Suppressor macrophage treated with lipopolysaccharide for 4 hours (primary cell): Measurements from ENCODE around the gene DYRK1A.
A peak's percentile ranks its signal among the peaks of the same experiment; 100 is the strongest.
"Not testable (repeated sequence)": the region's sequence is repeated elsewhere in the genome, so short reads cannot be mapped to it uniquely, and the experiment has no call there.

Experiments
- DNase-seq: peaks from one replicate; pipeline ENCODE4 v3.0.0-alpha.2; 2020

DYRK1A gene

DNA sequence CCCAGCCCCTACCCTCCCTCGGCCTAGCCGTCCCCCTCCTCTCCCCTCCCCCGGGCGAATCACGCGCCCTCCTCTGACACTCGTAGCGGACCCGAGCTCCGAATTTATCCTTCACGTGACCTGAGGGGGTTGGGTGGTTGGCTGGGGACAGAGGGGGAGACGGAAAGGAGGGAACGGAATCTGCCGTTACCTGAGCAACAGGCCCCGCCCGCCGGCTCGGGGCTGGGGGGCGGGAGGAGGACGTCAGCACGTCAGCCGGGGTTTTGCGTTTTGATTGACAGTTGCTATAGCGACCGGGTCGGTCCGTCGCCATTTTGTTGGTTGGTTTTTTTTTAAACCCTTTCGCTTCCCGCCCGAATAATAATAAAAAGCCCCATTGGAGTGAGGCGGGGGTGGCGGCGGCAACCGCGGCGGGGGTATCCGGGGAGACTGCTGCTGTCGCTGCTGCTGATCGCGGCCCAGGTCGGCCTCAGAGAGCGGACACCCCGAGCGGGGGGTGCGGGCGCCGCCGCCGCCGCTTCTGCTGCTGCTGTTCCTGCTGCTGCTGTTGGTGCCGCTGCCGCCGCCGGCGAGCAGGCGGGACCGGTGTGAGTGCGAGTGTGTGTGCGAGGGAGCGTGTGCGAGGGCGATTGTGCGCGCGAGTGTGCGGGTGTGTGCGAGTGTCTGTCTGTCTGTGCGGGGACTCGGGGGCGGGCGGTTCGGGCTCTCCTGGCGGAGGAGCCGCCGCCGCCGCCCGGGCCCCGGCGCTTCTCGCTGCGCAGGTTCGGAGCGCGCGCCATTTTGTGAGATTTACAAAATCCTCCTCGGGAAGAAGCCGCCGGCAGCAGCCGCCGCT is at the start of gene DYRK1A:
TSS of gene DYRK1A (plus strand) at position 292 of the 835 bp plus-strand sequence. CDS start 53,602 bp downstream, outside the sequence.
- DNase-seq, result peak; percentile 100

DNA sequence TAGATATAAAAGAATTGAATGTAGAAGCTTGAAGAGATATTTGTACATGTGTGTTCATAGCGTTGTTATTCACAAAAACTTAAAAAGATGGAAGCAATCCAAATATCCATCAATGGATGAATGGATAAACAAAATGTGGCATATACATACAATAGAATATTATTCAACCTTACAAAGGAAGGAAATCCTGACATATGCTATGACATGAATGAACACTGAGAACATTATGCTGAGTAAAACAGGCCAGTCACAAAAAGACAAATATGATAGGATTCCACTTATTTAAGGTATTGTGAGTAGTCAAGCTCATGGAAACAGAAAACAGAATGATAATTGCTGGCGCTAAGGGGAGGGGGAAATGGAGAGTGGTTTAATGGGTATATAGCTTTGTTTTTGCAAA is 47.0 kb upstream of the DYRK1A start:
- DNase-seq, result no peak

DNA sequence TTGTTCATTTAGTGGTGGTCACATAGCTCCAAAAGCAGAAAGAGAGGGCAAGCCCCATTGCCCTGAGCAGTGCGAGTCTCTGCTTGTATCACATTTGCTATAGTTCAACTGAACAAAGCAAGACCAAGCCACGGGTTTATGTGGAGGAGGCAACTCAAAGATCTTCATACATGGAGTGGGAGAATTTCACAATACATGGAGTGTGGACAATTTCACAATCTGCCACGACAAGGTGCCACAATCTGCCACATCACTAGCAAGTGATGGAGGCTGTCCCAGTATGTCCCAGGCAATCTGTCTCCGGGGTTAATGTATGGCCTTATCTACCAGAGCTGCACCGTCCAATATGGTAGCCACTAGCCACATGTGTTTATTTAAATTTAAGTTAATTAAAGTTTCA is 44.5 kb upstream of the DYRK1A start:
- DNase-seq, result no peak

DNA sequence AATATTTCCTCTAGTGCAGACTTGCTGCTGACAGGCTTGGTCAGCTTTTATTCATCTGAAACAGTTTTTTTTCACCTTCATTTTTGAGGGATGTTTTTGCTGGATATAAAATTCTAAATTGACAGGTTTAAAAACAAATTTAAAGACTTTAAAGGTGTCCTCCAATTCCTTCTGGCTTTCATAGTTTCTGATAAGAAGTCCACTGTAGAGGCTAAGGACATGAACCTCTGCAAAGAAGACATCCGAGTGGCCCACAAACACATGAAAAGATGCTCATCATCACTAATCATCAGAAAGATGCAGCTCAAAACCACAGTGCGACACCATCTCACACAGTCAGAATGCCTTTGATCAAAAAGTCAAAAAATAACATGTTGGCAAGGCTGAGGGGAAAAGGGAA is 42.0 kb upstream of the DYRK1A start:
- no peak for DNase-seq

DNA sequence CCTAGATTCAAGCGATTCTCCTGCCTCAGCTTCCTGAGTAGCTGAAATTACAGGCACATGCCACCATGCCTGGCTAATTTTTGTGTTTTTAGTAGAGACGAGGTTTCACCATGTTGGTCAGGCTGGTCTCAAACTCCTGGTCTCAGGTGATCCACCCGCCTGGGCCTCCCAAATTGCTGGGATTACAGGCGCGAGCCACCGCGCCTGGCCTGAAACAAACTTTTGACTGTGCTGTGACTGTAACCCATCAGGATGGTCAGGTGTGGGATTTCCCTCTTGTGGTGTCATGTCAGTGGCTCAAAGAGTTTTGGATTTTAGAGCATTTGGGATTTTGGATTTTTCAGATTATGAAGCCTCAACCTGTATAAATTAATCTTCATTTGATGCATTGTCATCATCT is 38.4 kb upstream of the DYRK1A start:
- not testable (repeated sequence) for DNase-seq

DNA sequence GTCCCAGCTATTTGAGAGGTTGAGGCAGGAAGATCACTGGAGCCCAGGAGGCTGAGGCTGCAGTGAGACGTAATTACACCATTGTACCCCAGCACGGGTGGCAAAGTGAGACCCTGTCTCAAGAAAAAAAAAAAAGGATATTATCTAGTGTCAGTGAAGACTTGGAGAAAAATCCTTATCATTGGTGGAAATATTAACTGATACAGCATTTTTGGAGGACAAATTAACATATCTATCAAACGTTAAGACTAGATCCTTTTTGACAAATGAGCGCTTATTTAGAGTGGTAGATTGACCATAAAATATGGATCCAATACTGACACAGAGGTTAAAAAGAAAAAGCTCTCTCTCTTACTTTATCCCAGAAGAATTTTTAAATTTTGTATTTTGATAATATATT is 35.2 kb upstream of the DYRK1A start:
- DNase-seq, result no peak

DNA sequence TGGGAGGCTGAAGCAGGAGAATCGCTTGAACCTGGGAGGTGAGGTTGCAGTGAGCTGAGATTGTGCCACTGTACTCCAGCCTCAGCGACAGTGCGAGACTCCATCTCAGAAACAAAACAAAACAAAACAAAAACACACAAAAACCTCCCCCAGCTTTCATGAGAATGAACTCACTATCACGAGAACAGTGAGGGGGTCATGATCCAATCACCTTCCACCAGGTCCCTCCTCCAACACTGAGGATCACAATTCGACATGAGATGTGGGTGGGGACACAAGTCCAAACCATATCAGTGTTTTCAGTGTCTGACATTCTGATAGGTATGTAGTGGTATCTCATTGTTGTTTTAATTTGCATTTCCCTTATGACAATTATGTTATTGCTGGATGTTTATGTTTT is 31.5 kb upstream of the DYRK1A start:
- DNase-seq, result no peak

DNA sequence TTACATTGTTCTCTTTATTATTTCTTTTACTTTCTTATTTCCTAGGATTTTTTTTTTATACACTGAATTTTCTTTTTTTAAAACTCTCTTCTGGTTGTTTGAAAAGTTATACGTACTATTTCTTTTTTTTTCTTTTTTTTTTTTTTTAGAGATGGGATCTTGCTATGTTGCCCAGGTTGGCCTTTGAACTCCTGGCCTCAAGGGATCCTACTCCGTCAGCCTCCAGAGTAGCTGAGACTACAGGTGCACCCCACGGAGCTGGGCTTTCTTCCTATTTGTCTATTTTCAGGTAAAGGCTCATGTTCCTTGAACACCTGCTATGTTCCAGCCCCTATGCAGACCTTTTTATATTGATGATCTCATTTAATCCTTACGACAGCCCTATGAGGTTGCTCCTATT is 29.4 kb upstream of the DYRK1A start:
- DNase-seq, result no peak

DNA sequence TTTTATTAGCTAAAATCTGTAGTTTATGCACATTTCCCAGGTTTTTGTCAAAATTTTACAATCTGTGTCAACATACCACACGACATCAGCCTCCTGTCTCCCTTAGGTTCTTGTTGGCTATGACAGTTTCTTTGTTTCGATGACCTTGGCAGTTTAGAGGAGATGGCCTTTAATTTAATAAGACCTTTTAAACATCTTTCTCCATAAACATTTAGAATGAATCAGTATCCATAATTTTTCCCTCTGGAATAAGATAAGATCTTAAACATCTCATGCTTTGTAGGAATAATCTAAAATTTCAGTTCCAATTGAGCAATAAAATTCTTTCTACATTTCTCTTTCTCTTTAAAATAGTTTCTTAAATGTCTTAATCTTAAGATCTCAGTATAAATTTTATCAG is 28.7 kb upstream of the DYRK1A start:
- DNase-seq, result no peak

DNA sequence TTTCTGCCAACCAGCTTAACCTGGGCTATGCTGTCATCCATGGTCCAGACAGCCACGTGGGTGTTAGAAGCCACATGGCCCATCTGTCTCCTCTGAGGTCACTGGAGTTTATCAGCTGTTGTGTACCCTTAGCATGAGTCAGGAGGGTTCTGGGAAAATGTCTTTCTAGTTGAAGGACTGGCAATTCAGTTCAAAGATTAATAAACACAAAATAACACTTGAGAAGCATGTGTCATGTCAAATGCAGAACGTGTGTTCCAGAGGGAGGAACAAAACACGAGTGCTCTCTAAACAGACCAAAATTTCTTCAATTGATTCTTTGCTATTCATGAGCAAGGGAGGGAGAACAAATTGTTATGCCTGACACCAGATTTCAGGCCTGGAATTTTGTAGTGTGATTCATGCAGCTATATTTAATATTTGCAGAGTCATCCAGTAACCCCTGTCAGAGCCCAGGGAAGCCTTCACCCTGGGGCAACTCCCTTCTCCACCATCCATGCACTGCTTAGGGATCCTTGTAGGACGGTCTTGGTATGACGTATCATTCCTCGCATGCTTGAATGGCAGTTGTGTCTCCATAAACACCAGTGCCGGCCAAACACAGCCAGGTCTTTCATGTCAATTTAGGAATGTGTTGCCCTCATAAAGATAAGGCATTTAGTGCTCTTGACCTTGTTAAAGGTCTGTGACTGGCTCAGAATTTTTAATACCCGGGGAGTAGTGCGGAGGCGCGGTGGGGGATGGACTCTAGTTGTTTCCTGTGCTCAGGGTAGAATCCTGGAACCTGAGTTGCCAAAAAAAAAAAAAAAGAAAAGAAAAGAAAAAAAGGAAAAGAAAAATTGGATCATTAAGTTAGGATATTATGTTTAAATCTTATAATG is 27.7 kb upstream of the DYRK1A start:
- DNase-seq, result peak; percentile 65

DNA sequence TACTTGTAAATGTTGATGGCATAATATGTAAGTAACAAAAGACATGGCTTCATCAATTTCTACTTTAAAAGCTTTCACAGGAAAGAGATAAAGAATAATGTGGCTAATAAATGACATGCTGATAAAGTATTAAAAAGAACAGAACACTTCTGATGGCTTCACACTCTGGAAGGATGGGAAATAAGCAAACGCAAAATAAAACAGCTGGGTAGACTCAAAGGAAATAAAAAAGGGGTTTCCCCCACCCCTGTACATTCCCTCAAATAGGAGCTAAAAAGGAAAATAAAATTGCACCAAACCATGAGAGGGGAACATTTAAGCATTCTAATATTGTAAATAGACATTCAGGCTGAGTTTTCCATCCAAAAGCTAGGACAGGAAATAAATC is 27.0 kb upstream of the DYRK1A start:
- peak; percentile 6 for DNase-seq

DNA sequence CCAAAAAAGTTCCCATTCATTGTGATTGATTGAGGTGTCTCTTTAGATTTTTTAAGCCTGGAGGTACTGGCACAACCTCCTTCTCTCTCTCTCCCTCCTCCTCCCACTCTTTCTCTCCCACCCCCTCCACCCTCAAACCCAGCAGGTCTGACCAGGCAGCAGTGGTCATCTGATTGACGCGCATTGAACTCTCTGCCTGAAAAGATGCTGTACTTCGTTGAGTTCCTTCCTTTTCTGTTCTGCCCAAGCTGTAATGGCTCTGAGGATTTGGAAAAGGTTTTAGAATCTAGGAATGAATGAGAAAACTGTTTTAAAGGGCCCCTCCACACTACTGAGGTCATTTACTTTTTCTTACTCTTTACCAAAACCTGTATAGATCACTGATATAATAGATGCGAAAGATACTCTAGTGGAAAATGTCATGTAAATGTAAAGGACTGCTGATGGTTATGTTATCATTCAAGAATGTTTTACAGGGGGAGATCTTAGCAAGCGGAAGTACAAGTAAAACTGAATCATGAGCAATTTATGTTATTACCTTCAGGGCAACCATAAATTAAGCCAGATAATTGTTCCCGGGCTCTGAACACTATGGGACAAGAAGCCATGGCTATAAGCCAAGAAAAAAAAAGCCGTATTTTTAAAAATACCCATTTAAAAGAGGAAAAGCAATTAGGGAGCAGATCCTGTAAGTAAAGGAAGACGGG is 25.2 kb upstream of the DYRK1A start:
- no peak for DNase-seq

DNA sequence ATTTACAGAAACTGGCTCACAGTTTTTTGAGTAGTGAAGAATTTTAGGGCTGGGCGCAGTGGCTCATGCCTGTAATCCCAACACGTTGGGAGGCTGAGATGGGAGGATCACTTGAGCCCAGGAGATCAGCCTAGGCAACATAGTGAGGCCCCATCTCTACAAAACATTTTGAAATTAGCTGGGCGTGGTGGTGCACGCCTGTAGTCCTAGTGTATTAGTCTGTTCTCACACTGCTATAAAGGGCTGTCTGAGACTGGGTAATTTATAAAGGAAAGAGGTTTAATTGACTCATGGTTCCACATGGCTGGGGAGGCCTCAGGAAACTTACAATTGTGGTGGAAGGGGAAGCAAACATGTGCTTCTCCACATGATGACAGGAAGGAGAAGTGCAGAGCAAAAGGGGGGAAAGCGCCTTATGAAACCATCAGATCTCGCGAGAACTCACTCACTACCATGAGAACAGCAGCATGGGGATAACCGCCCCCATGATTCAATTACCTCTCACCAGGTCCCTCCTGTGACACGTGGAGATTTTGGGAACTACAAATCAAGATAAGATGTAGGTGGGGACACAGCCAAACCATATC is 24.4 kb upstream of the DYRK1A start:
- no peak for DNase-seq

DNA sequence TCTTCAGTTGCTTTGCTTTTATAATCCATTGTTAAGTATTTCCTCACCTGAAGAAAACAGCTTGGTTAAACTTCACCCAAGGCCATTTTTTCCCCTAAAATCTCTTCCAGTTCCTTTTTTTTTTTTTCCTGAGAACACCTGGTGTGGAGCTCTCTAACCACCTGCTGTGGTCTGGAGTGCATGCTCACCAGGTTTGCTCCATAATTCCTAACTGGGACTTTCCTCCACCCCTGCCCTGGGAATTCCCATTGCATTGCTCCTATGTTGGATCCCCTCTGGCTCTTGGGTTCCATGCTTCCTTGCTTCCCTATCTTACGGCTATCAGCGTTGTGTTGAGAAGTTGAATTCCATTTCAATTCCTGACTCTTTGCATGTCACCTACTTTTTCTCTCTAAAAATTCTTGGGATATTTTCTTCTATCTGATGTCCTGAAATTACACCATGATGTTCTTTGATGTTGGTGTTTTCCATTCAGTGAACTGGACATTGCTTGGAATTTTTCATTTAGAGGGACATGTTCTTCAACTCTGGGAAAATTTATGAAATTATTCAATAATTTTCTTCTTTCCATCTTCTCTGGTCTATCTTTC is 19.6 kb upstream of the DYRK1A start:
- DNase-seq, result no peak

DNA sequence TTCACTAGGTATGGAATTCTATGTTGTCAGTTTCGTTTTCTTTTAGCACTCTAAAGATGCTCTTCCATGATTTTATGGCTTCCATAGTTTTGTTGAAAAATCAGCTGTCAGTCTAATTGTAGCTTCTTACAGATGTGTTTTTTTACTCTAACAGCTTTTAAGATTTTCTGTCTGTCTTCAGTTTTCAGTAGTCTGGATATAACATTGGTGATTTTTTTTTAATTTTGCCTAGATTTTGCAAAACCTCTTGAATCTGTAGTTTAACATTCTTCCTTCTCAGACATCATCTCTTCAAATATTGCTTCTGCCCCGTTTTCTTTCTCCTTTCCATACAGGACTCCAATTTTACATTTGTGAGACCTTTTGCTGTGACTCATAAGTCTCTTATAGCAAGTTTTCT is 17.9 kb upstream of the DYRK1A start:
- no peak for DNase-seq

DNA sequence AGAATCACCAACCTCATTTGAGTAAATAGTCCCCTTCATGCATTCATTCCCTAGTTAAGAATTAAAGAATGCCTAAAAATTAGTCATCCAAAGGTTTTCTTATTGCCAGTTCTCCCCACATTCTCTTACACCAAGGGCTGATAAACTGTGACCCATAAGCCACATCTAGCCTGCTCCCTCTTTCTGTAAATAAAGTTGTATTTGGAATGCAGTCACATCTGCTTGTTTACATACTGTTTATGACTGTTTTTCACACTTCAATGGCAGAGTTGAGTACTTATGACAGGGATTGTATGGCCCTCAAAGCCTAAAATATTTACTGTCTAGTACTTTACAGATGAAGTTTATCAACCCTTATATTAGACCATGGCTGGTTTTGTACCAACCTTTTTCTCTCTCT is 16.1 kb upstream of the DYRK1A start:
- no peak for DNase-seq

DNA sequence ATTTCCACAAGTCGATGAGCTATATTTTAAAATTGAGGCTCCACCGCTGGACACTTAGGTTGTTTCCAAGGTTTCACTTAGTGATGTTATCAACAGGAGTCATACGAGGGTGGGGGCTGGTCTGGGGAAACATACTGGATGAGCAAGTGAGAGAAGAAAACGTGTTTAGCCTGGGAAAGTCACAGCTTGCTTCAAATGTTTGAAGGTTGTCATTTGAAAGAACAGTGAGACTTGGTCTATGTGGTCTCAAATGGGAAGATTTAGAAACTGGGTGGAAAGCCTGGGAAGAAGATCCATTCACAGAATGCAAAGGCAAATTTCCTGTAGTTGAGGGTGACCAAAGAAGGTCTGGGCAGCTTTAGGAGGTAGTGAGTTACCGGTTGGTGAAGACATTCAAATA is 9.9 kb upstream of the DYRK1A start:
- peak; percentile 73 for DNase-seq

DNA sequence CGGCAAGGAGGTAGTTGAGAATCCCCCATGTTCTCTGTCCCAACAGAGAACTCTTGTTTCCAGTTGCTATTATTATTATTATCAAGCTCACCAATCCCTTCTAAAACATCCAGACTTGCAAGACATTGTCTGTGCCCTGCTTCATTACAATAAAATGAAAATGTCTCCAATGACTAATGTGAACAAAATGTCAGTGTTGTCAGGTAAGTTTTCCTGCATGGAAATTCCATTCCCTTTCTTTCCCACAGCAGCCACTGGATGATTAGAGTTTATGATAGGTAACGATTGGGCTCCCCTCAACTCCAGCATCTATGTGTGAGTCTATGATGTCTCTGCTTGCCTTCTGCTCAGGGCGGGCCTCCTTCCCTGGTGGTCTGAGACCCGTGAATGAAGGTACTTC is 8.9 kb upstream of the DYRK1A start:
- DNase-seq, result no peak

DNA sequence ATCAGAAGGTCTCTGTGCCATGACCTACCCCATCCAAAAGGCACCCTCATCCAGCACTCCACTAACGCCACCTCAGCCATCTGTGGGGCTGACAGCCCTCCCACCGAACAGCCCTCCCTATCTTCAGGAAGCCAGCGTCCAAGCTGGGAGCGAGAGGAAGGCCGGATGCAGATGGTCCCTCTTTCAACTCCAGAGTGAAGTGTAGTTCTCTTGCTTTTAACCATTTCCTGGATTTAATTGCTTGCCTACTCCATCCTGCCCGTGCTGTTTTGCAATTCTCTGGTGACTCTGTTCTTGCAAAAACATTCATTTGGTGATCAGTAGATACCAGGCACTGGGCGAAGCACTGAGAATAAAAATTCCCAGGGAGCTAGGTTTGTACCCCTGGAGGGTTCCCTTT is 8.2 kb upstream of the DYRK1A start:
- DNase-seq, result peak; percentile 48

DNA sequence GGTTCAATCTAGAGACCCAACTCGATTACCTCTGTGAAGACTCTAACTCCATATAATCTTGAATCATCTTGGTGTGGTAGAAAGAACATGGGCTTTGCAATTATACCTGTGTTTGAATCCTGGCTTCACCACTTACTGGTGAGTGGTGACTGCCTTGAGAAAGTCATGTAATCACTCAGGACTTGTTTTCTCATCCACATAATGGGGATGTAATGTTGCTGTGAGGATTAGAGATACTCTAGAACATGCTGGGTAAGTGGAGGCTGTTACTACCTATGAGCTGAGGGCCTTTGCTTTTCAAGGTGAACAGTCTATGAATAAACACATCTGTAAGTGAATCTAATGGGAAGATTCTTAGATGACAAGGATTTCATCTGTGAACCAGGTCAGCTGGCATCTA is 2.6 kb upstream of the DYRK1A start:
- DNase-seq, result no peak

DNA sequence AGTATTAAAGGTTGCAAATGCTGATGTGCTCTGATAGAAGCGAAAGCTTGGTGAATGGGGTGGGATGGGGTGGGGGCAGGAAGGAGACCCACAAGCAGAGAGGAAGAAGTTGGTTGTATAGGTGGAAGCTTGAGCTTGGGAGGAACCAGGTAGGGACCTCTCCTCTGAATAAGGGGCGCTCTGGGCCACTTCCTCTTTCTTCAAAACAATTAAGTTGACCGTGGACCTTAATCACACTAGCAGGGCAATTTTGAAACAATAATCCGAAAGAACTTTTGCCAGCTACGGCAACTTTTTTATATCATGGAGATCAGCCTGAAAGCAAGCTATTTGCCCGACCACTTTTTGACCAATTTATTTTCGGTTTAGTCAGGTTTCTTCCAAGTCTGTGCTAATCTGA is 1.9 kb upstream of the DYRK1A start:
- no peak for DNase-seq
